ENCODE results near the gene USP27X.

USP27X gene

DNA sequence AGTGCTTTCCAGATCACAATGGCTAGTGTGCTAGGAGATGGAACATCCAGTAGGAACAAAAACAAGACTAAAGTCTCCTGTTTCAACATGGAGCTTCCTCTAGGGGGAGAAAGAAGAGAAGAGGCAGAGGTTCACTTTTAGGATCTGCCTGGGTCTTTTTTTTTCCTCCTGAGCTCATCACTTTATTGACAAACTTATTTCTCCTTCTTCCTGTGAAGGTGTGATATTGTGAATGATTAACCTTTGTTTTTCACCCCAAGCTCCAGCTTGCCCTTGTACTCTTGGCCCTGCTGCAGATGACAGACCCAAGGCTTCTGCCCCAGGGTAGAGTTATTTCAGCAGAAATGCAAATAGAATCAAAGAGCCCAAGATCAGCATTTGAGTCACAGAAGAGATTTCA lies 36.7 kb upstream of the USP27X start:
- Histone ChIP-seq H2AFZ (ENCODE audit: low read length) (no peak overlapping the region), H3K27me3 (ENCODE audit: insufficient read depth, low read length, poor library complexity, severe bottlenecking) (no peaks in the 10 kb centered on the region), H3K9me3 (ENCODE audit: insufficient read depth, low read depth, low read length) (no peaks in the 10 kb centered on the region), H3K4me1 (ENCODE audit: insufficient read depth, low read length, poor library complexity, severe bottlenecking) (no peaks in the 10 kb centered on the region), H3K4me3 (ENCODE audit: low read length, poor library complexity, severe bottlenecking) (no peak overlapping the region), H3F3A (ENCODE audit: low read depth) (no peaks in the 10 kb centered on the region), H3K9me2 (replicated peaks; ENCODE audit: low read depth, low read length) (no peaks in the 10 kb centered on the region), H3K79me2 (ENCODE audit: insufficient read depth, low read length) (no peaks in the 10 kb centered on the region), H3K4me2 (ENCODE audit: low read depth, low read length, poor library complexity, severe bottlenecking) (no peak overlapping the region), H4K20me1 (ENCODE audit: insufficient read depth, low read length, poor library complexity, severe bottlenecking) (no peaks in the 10 kb centered on the region), H3K36me3 (ENCODE audit: insufficient read depth, low read length) (no peaks in the 10 kb centered on the region), H3K9ac (ENCODE audit: low read depth, low read length, poor library complexity, severe bottlenecking) (no peak overlapping the region)
- TF ChIP-seq EZH2phosphoT487 (IDR thresholded peaks at IDR 0.05; ENCODE audit: borderline replicate concordance) (no peak), CTCF (conservative IDR thresholded peaks at IDR 0.05; ENCODE audit: low read length) (no peak)

DNA sequence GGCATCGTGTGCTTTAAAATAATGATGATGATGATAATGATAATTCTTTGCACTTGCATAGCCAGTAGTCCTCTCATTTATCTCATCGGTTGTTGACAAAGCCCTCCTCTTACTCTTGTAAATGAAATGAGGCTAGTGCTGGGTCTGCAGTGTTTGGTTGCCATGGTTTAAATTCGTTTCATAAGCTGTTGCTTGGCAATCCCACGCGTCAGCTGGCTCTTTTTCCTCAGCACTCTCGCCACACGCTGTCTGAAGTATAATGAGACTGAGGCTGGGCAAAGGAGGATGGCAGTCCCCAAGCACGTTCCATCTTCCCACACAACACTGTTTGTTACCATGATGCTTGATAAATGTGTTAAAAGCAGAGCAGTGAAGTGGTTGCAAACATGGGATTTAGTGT lies 34.7 kb upstream of the USP27X start:
- no peaks in the 10 kb centered on the region for H3K79me2 ChIP-seq (ENCODE audit: insufficient read depth, low read length)
- H3K9ac ChIP-seq (ENCODE audit: low read depth, low read length, poor library complexity, severe bottlenecking): no peak overlapping the region
- H3K9me3 ChIP-seq (ENCODE audit: insufficient read depth, low read depth, low read length): no peaks in the 10 kb centered on the region
- H3K9me2 ChIP-seq (replicated peaks; ENCODE audit: low read depth, low read length): no peaks in the 10 kb centered on the region
- H3K4me3 ChIP-seq (ENCODE audit: low read length, poor library complexity, severe bottlenecking): no peak overlapping the region
- H3F3A ChIP-seq (ENCODE audit: low read depth): no peaks in the 10 kb centered on the region
- H3K36me3 ChIP-seq (ENCODE audit: insufficient read depth, low read length): no peaks in the 10 kb centered on the region
- no peak overlapping the region for H3K4me2 ChIP-seq (ENCODE audit: low read depth, low read length, poor library complexity, severe bottlenecking)
- no peaks in the 10 kb centered on the region for H4K20me1 ChIP-seq (ENCODE audit: insufficient read depth, low read length, poor library complexity, severe bottlenecking)
- no peaks in the 10 kb centered on the region for H3K27me3 ChIP-seq (ENCODE audit: insufficient read depth, low read length, poor library complexity, severe bottlenecking)
- TF ChIP-seq CTCF (conservative IDR thresholded peaks at IDR 0.05; ENCODE audit: low read length) (no peak), EZH2phosphoT487 (IDR thresholded peaks at IDR 0.05; ENCODE audit: borderline replicate concordance) (no peak)
- no peak overlapping the region for H2AFZ ChIP-seq (ENCODE audit: low read length)
- H3K4me1 ChIP-seq (ENCODE audit: insufficient read depth, low read length, poor library complexity, severe bottlenecking): no peaks in the 10 kb centered on the region

- H2AFZ ChIP-seq (ENCODE audit: low read length): no peak overlapping the region
- no peaks in the 10 kb centered on the region for H3F3A ChIP-seq (ENCODE audit: low read depth)
- H4K20me1 ChIP-seq (ENCODE audit: insufficient read depth, low read length, poor library complexity, severe bottlenecking): no peaks in the 10 kb centered on the region
- no peaks in the 10 kb centered on the region for H3K9me2 ChIP-seq (replicated peaks; ENCODE audit: low read depth, low read length)
- no peaks in the 10 kb centered on the region for H3K27me3 ChIP-seq (ENCODE audit: insufficient read depth, low read length, poor library complexity, severe bottlenecking)
- H3K9ac ChIP-seq (ENCODE audit: low read depth, low read length, poor library complexity, severe bottlenecking): no peak overlapping the region
- no peaks in the 10 kb centered on the region for H3K79me2 ChIP-seq (ENCODE audit: insufficient read depth, low read length)
- no peak overlapping the region for H3K4me3 ChIP-seq (ENCODE audit: low read length, poor library complexity, severe bottlenecking)
- no peaks in the 10 kb centered on the region for H3K4me1 ChIP-seq (ENCODE audit: insufficient read depth, low read length, poor library complexity, severe bottlenecking)
- H3K9me3 ChIP-seq (ENCODE audit: insufficient read depth, low read depth, low read length): no peaks in the 10 kb centered on the region
- H3K4me2 ChIP-seq (ENCODE audit: low read depth, low read length, poor library complexity, severe bottlenecking): no peak overlapping the region
- no peak for TF ChIP-seq CTCF (conservative IDR thresholded peaks at IDR 0.05; ENCODE audit: low read length)
- no peak for TF ChIP-seq EZH2phosphoT487 (IDR thresholded peaks at IDR 0.05; ENCODE audit: borderline replicate concordance)
- no peaks in the 10 kb centered on the region for H3K36me3 ChIP-seq (ENCODE audit: insufficient read depth, low read length)
Observed at GRCh38 chrX:49845701-49846403, 33.4 kb upstream of the USP27X start.
